Measurements from ENCODE around the gene ARL4D.

ARL4D gene

DNA sequence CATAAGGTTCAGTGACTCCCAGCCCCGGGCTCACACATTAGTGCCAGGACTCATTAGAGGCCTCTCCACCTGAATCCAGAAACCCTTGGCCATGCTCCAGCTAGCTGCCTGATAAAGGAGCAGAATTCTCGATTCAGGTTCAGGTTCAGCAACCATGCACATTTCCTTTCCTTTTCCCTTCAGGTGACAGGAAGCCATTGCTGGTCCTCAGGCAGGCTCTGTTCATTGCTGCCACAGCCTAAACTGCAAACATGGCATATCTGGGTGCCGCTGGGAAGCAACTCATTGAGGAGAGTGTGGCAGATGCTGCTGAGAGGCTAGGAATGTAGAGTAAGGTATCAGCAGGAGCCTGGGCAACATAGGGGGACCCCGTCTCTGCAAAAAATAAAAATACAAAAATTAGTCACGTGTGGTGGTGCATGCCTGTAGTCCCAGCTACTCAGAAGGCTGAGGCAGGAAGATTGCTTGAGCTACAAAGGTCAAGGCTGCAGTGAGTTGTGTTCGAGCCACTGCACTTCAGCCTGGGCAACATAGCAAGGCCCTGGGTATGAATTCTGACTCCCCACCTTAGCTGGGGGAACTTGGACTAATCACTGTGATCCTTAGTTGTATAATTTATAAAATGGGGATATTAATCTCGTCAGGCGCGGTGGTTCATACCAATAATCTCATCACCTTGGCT is 28.7 kb downstream of the ARL4D start:
- DNase-seq (ENCODE audit: low read depth): no peak

DNA sequence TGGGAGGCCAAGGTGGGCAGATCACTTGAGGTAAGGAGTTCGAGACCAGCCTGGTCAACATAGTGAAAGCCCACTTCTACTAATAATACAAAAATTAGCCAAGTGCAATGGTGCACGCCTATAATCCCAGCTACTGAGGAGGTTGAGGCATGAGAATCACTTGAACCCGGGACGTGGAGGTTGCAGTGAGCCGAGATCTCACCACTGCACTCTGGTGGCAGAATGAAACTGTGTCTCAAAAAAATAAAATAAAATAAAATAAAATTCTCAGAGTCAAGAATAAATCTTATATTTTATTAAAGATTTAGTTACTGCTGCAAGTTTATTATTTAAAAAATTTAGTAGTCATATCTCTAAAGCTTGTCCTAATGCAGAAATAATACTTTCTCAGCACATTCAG is 29.7 kb downstream of the ARL4D start:
- no peak for DNase-seq (ENCODE audit: low read depth)

GRCh38 chr17:43430936-43431713 is 32.3 kb downstream of the ARL4D start:
- no peak for DNase-seq (ENCODE audit: low read depth)

- no peak for DNase-seq (ENCODE audit: low read depth)
Observed at GRCh38 chr17:43431714-43432523, 33.1 kb downstream of the ARL4D start.

DNA sequence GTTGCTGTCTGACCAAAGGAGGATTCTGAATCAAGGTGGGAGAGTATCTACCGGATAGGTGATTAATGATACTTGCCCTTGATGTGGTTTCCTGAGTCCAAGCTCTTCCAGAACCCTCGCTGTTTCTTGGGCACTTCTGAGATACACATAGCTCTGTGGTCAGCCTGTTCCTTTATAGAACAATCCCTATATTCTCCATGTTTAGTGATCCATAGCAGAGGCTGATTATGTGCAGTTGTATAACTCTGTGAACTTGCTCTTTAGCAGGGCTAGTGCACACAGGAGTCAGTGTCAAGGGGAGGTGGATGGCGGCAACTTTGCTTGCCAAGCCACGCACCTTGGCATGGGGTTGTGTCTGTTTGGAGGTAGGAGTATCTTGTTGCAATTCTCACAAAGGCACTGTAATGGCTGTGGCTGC is 36.1 kb downstream of the ARL4D start:
- DNase-seq (ENCODE audit: low read depth): no peak

DNA sequence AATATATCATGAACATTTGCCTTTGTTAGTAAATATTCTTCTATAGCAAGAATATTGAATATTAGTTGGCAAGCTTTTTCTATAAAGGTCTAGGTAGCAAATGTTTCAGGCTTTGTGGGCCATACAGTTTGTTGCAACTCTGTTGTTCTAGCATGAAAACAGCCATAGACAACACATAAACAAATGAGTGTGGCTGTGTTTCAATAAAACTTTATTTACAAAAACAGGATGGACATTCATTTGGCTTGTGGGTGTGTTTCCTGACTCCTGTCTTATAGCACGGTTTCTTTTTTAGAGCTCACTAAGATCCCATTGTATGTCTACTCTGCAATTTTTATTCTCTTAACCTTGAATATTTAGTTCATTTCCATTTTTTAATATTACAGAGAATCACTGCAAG is 39.0 kb downstream of the ARL4D start:
- no peak for DNase-seq (ENCODE audit: low read depth)

DNA sequence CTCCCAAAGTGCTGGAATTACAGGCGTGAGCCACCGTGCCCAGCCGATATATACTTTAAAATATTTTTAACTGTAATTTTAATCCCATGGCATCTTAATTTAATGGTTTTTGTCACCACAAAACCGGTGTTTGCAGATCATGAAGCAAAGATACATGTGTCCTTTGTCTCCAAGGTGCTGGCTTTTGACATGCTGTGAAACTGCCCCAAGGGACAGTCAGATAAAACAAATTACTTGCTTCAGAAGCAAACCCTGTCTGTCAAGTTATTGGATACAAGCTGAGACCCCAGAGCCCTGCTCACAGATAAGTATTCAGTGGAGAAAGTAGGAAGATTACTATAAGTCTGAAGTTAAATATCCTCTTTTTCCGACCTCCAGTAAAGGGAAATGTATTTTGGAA is 39.8 kb downstream of the ARL4D start:
- no peak for DNase-seq (ENCODE audit: low read depth)

- DNase-seq (ENCODE audit: low read depth): no peak
Observed at GRCh38 chr17:43439041-43439440, 40.2 kb downstream of the ARL4D start.

- no peak for DNase-seq (ENCODE audit: low read depth)
Observed at GRCh38 chr17:43442711-43443110, 43.9 kb downstream of the ARL4D start.

GRCh38 chr17:43443381-43443780 is 44.6 kb downstream of the ARL4D start:
- DNase-seq (ENCODE audit: low read depth): no peak

DNA sequence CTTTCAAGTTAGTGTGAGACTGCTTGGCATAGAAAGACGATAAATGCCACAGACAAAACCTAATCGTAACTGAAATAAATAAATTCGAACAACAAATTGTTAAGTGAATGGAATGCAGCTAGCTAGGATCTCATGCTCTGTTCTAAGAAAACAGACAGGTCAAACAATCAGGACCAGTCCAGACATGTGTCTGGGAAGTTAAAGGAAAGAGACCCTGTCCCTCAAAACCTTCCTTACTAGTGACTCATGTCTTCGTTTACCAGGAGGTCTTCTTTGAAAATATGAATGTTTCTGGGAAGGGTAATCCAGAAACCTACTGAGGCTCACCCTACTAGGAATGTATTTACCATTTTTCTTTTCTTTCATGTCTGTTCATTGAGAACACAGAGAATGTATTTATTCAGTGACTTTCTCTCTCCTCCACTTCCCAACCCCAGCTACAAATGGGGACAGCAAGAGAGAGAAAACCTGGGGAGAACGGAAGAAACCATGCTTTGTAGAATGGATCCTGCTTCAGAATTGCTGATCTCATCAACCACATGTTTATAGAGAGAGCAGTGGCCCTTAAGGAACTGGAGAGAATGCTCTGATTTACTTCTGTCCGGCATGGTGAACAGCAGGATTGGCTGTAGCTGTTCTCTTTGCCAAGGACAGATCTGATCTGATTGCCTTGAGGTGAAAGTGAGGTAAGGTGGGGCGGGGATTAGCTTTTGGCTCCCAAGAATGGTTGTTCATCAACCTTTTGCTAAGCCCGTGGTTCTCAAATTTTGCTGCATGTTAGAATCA is 45.6 kb downstream of the ARL4D start:
- DNase-seq (ENCODE audit: low read depth): no peak

DNA sequence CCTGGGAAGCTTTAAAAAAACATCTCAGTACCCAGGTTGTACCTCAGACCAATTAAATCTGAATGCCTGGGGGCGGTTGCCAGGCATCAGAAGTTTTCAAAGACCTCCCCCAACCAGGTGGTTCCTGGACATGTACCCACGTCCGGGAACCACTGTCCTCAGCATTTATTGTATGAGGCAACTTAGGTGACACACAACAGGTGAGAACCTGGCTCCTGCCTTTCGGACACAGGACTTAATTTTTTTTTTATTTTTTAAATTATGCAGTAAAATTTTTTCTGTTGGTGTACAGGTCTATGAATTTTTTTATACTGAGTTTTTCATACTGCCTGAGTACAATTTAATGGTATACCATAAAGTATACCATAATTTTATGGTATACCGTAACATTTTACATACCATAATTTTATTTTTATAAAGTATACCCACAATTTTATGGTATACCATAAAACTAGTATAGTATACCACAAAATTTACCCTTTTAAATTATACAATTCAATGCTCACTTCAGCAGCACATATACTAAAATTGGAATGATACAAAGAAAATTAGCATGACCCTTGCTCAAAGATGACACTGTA is 46.3 kb downstream of the ARL4D start:
- no peak for DNase-seq (ENCODE audit: low read depth)

DNA sequence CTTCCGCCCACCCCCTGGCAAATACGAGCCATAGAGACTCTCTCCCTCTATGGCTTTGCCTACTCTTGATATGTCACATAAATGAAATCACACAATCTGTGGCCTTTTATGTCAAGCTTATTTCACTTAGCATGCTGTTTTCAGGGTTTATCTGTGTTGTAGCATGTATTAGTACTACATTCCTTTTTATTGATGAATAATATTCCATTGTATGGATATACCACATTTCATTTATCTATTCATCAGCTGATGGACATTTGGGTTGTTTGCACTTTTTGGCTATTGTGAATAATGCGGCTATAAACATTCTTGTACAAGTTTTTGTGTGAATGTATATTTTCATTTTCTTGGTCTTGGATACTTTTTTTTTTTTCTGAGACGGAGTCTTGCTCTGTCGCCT is 48.0 kb downstream of the ARL4D start:
- DNase-seq (ENCODE audit: low read depth): no peak

GRCh38 chr17:43448720-43449469 is 50.1 kb downstream of the ARL4D start:
- DNase-seq (ENCODE audit: low read depth): no peak

GRCh38 chr17:43449470-43450248 is 50.9 kb downstream of the ARL4D start:
- DNase-seq (ENCODE audit: low read depth): no peak
